Tibial nerve (tissue), 4 donors: ENCODE data around the gene SNAP29. TPM values are rescaled to one million over a fixed set of nuclear protein-coding genes. Genes with fewer than 3 reads are reported as not detected.
"Not testable (repeated sequence)": the region's sequence is repeated elsewhere in the genome, so short reads cannot be mapped to it uniquely, and the experiment has no call there.

ENCODE experiments used
- DNase-seq, 2 donors: peaks; one replicate each; pipeline ENCODE4 v3.0.0-alpha.2; 2019; ENCODE audit warnings: low spot score in 2 of 2
- H3K27ac ChIP-seq, 4 donors: fragments of 200-600 bp; sonication (generic) in 3 of 4; one replicate each; pipeline ENCODE4 v1.5.1; 2017 to 2019; ENCODE audit warnings: mild to moderate bottlenecking in 1 of 4
- H3K27me3 ChIP-seq, 2 donors: fragments of 200-600 bp; sonication (generic) in 1 of 2; one replicate each; pipeline versions ENCODE4 v1.5.1 to v1.6.0; 2017 to 2019
- H3K36me3 ChIP-seq, 3 donors: fragments of 200-600 bp; sonication (generic); one replicate each; pipeline ENCODE4 v1.5.1; 2018 to 2019
- H3K4me1 ChIP-seq, 4 donors: fragments of 200-600 bp; sonication (generic) in 3 of 4; one replicate each; pipeline ENCODE4 v1.5.1; 2017 to 2019
- H3K4me3 ChIP-seq, 4 donors: fragments of 200-600 bp; sonication (generic) in 3 of 4; one replicate each; pipeline ENCODE4 v1.5.1; 2017 to 2019; ENCODE audit warnings: mild to moderate bottlenecking in 1 of 4, moderate library complexity in 1 of 4
- H3K9me3 ChIP-seq, 4 donors: fragments of 200-600 bp; sonication (generic) in 3 of 4; one replicate each; pipeline ENCODE4 v1.5.1; 2017 to 2019
- EP300 ChIP-seq, 2 donors: sonication (generic); formaldehyde crosslinking; IDR thresholded peaks; one replicate each; pipeline ENCODE4 v1.6.1; 2017; ENCODE audit warnings: antibody characterized with exemption in 2 of 2, mild to moderate bottlenecking in 1 of 2
- POLR2A ChIP-seq, 2 donors: fragments of 450-650 bp; IDR thresholded peaks; one replicate each; pipeline ENCODE4 v1.6.1; 2017; ENCODE audit warnings: antibody characterized with exemption in 2 of 2, mild to moderate bottlenecking in 2 of 2, moderate library complexity in 2 of 2
- WGBS, 2 donors: methylation state at CpG; one replicate each; pipeline ENCODE4 v1.1.5; 2018; 5-methylcytosine and 5-hydroxymethylcytosine counted together
- total RNA-seq, 4 donors: library from RNA; depleted of rRNA; stranded (reverse); fragments of >200 nt; gene quantifications; one replicate each; pipeline ENCODE4 v1.1.0, GENCODE V29; 2016
- TF ChIP-seq, protein P1 (sequence below), 5 experiments: fragments of 200-600 bp in 3 of 5; fragments of 450-650 bp in 2 of 5; sonication (generic) in 3 of 5; IDR thresholded peaks; one replicate each; pipeline ENCODE4 v1.5.1; 2016 to 2019; ENCODE audit warnings: antibody characterized with exemption in 5 of 5, mild to moderate bottlenecking in 3 of 5, moderate library complexity in 2 of 5

The SNAP29 gene
- total RNA-seq, 4 donors from 2014 or later = 18.3 to 36.1 (median 19.6) TPM

DNA sequence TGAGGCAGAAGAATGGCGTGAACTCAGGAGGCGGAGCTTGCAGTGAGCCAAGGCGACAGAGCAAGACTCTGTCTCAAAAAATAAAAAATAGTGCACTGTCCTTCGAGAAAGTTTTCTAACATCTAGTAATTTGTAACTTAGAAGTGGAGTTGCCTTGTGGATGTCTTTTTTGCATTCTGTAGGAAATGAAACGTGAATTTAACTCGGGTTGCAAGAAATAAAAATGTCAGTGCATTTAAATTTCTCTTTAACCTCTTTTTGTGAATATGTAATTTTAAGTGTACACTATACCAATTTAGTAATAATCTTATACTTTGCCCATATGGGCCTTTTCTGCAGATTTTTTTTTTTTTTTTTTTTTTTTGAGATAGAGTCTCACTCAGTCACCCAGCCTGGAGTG is 32.2 kb downstream of the SNAP29 start:
- peaks cover 0 to 47% (median 3%) of the 10 kb centered on the region in 3 donors for H3K36me3 ChIP-seq
- no peaks in the 10 kb centered on the region for H3K4me1 ChIP-seq
- H3K27ac ChIP-seq = no peak overlapping the region
- no peaks in the 10 kb centered on the region for H3K9me3 ChIP-seq
- H3K4me3 ChIP-seq = no peak overlapping the region
- WGBS, 2 donors = 93 to 94% methylated on average over 6 of the region's 6 CpGs
- TF ChIP-seq, protein P1, sequence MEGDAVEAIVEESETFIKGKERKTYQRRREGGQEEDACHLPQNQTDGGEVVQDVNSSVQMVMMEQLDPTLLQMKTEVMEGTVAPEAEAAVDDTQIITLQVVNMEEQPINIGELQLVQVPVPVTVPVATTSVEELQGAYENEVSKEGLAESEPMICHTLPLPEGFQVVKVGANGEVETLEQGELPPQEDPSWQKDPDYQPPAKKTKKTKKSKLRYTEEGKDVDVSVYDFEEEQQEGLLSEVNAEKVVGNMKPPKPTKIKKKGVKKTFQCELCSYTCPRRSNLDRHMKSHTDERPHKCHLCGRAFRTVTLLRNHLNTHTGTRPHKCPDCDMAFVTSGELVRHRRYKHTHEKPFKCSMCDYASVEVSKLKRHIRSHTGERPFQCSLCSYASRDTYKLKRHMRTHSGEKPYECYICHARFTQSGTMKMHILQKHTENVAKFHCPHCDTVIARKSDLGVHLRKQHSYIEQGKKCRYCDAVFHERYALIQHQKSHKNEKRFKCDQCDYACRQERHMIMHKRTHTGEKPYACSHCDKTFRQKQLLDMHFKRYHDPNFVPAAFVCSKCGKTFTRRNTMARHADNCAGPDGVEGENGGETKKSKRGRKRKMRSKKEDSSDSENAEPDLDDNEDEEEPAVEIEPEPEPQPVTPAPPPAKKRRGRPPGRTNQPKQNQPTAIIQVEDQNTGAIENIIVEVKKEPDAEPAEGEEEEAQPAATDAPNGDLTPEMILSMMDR (IDR thresholded peaks at IDR 0.05) = no peak
- TF ChIP-seq POLR2A (IDR thresholded peaks at IDR 0.05) (no peak), EP300 (IDR thresholded peaks at IDR 0.05) (no peak)
- no peaks in the 10 kb centered on the region for H3K27me3 ChIP-seq
- no peak for DNase-seq

DNA sequence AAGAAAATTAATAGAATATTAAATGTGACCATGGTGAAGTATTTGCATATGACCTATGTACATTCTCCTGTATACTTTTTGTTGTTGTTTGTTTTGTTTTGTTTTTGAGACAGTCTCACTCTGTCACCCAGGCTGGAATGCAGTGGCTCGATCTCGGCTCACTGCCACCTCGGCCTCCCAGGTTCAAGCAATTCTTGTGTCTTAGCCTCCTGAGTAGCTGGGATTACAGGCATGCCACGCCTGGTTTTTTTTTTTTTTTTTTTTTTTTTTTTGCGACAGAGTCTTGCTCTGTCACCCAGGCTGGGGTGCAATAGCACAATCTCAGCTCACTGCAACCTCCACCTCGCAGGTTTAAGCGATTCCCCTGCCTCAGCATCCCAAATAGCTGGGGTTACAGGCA is 38.9 kb downstream of the SNAP29 start:
- H3K27me3 ChIP-seq, H3K36me3 ChIP-seq, H3K4me3 ChIP-seq, H3K27ac ChIP-seq, DNase-seq, H3K4me1 ChIP-seq, H3K9me3 ChIP-seq: not testable (repeated sequence)
- 82 to 88% methylated on average over 7 of the region's 7 CpGs for WGBS, 2 donors

DNA sequence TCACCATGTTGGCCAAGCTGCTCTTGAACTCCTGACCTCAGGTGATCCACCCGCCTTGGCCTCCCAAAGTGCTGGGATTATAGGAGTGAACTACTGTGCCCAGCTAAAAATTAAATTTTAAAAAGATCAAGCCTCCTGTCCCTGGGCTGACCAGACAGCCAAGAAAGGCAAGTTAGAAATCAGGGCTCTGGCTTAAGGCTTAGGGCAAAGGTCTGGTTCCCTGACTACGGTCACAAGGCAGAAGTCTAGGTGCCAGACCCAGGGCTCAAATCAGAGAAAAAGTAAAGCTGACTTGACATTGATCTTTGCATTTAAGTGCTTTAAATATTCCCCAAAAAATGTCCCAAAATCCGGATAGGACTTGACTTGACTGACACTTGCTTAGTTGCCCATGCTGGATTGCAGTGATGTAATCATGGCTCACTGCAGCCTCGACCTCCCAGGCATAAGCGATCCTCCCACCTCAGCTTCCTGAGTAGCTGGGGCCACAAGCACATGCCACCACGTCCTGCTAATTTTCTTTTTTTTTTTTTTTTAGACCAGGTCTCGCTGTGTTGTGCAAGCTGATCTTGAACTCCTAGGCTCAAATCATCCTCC is 41.1 kb downstream of the SNAP29 start:
- H3K4me3 ChIP-seq = no peak overlapping the region
- no peaks in the 10 kb centered on the region for H3K9me3 ChIP-seq
- no peak overlapping the region for H3K27ac ChIP-seq
- no peaks in the 10 kb centered on the region for H3K27me3 ChIP-seq
- TF ChIP-seq, protein P1 (IDR thresholded peaks at IDR 0.05) = no peak
- TF ChIP-seq EP300 (IDR thresholded peaks at IDR 0.05) (no peak), POLR2A (IDR thresholded peaks at IDR 0.05) (no peak)
- WGBS, 2 donors = 75 to 77% methylated on average over 7 of the region's 7 CpGs
- peaks cover 0 to 7% (median 0%) of the 10 kb centered on the region in 4 donors for H3K4me1 ChIP-seq
- no peak for DNase-seq
- no peaks in the 10 kb centered on the region for H3K36me3 ChIP-seq

DNA sequence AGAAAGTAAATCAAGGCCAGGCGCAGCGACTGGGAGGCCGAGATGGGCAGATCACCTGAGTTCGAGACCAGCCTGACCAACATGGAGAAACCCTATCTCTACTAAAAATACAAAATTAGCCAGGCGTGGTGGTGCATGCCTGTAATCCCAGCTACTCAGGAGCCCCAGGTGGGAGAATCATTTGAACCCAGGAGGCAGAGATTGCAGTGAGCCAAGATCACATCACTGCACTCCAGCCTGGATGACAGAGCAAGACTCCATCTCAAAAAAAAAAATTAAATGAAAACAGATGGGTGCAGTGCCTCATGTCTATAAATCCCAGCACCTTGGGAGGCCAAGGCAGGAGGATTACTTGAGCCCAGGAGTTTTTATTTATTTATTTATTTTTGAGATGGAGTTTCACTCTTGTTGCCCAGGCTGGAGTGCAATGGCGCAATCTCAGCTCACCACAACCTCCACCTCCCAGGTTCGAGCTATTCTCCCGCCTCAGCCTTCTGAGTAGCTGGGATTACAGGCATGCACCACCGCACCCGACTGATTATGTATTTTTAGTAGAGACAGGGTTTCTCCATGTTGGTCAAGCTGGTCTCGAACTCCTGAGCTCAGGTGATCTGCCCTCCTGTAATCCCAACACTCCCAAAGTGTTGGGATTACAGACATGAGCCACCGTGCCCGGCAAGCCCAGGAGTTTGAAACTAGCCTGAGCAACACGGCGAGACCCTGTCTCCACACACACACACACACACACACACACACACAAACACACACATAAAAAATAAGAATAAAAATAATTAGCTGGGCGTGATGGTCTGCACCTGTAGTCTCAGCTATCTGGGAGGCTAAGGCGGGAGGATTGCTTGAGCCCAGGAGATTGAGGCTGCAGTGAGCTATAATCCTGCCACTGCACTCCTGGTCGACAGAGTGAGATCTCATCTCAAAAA is 42.6 kb downstream of the SNAP29 start:
- not testable (repeated sequence) for H3K4me1 ChIP-seq, H3K36me3 ChIP-seq, H3K9me3 ChIP-seq, H3K27me3 ChIP-seq, DNase-seq, H3K4me3 ChIP-seq, H3K27ac ChIP-seq
- 91 to 95% methylated on average over 18 of the region's 18 CpGs for WGBS, 2 donors

DNA sequence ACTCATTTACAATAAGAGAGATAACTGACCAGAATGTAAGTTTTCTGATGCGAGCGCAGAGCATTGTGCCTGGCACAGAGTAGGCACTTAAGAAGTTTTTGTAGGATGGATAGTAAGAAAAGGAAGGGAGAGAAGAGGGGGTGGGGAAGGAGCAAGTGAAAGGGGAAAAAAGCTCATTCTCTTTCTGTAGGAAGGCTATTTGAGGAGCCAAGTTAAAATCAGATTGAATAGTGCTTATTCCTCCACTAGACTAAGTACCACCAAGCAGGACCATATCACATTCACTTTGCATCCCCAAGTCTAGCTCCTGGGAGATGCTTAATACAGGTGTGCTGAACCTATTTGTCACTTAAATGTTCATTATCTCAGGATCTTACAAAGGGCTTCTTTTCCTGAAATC is 44.3 kb downstream of the SNAP29 start:
- TF ChIP-seq EP300 (IDR thresholded peaks at IDR 0.05) = no peak
- TF ChIP-seq, protein P1 (IDR thresholded peaks at IDR 0.05) = no peak
- TF ChIP-seq POLR2A (IDR thresholded peaks at IDR 0.05) = no peak
- H3K4me1 ChIP-seq = peaks cover 0 to 8% (median 0%) of the 10 kb centered on the region in 4 donors
- H3K27me3 ChIP-seq = no peaks in the 10 kb centered on the region
- WGBS, 2 donors = 97 to 100% methylated on average over 2 of the region's 2 CpGs
- H3K4me3 ChIP-seq = no peak overlapping the region
- no peaks in the 10 kb centered on the region for H3K36me3 ChIP-seq
- no peak for DNase-seq
- no peak overlapping the region for H3K27ac ChIP-seq
- no peaks in the 10 kb centered on the region for H3K9me3 ChIP-seq
